ENCODE results near the gene KIAA0319L. TPM values are rescaled to one million over a fixed set of nuclear protein-coding genes. Genes with fewer than 3 reads are reported as not detected.
"Not testable (repeated sequence)": the region's sequence is repeated elsewhere in the genome, so short reads cannot be mapped to it uniquely, and the experiment has no call there.

The KIAA0319L gene
- total RNA-seq, 1 experiment from 2014 or later, result 72.0 TPM

- H3K4me2 ChIP-seq, result no peak overlapping the region
- intact Hi-C loops (cut with micrococcal nuclease; ENCODE audit: unreplicated experiment), result no loop called here
- CTCF ChIA-PET, result interaction anchor here (0.6 kb wide), 1 partner anchor 146 kb away, joined by 4 read pairs; no protein-coding TSS in a partner anchor
These were observed 28.1 kb upstream of the KIAA0319L start for GRCh38 chr1:35585281-35585680.

GRCh38 chr1:35581621-35582020 lies 24.4 kb upstream of the KIAA0319L start:
- H3K27me3 ChIP-seq (ENCODE audit: insufficient read depth, low read depth); H3F3A ChIP-seq (ENCODE audit: insufficient read depth, low read depth); H3K4me3 ChIP-seq; H2AFZ ChIP-seq; DNase-seq; POLR2A ChIA-PET (ENCODE audit: unreplicated experiment); H3K4me2 ChIP-seq; H3K9me2 ChIP-seq (ENCODE audit: insufficient read depth); H3K79me2 ChIP-seq (ENCODE audit: low read depth); H3K9me3 ChIP-seq (ENCODE audit: insufficient read depth, low read depth); CTCF ChIA-PET; intact Hi-C loops (cut with micrococcal nuclease; ENCODE audit: unreplicated experiment); BruUV-seq (replicated peaks); H3K4me1 ChIP-seq (replicated peaks; ENCODE audit: insufficient read depth); H3K27ac ChIP-seq; H4K20me1 ChIP-seq (ENCODE audit: insufficient read depth); H3K36me3 ChIP-seq (ENCODE audit: low read depth): not testable (repeated sequence)

More at GRCh38 chr1:35585281-35585680, 28.1 kb upstream of the KIAA0319L start:
- no peak overlapping the region for H3K4me3 ChIP-seq
- no peaks in the 10 kb centered on the region for H3K4me1 ChIP-seq (replicated peaks; ENCODE audit: insufficient read depth)
- POLR2A ChIA-PET (ENCODE audit: unreplicated experiment), result interaction anchor here (0.6 kb wide), 2 partner anchors 11 to 27 kb away, joined by 9 to 11 read pairs; no protein-coding TSS in a partner anchor
- H3K79me2 ChIP-seq (ENCODE audit: low read depth), result no peaks in the 10 kb centered on the region
- H2AFZ ChIP-seq, result no peak overlapping the region
- H4K20me1 ChIP-seq (ENCODE audit: insufficient read depth), result no peaks in the 10 kb centered on the region
- no peaks in the 10 kb centered on the region for H3K9me3 ChIP-seq (ENCODE audit: insufficient read depth, low read depth)
- no peak for DNase-seq
- H3F3A ChIP-seq (ENCODE audit: insufficient read depth, low read depth), result no peaks in the 10 kb centered on the region
- no peak for TF ChIP-seq EZH2 (IDR thresholded peaks at IDR 0.05; ENCODE audit: low read depth)
- no peak for TF ChIP-seq CTCF (conservative IDR thresholded peaks at IDR 0.05)
- H3K9me2 ChIP-seq (ENCODE audit: insufficient read depth), result no peaks in the 10 kb centered on the region
- H3K27ac ChIP-seq, result no peak overlapping the region
- BruUV-seq (replicated peaks), result no TSS peak
- H3K27me3 ChIP-seq (ENCODE audit: insufficient read depth, low read depth), result no peaks in the 10 kb centered on the region
- H3K36me3 ChIP-seq (ENCODE audit: low read depth), result no peaks in the 10 kb centered on the region

- no TSS peak for BruUV-seq (replicated peaks)
- H3K4me1 ChIP-seq (replicated peaks; ENCODE audit: insufficient read depth), result no peaks in the 10 kb centered on the region
- no peak overlapping the region for H2AFZ ChIP-seq
- no peak for DNase-seq
- no peaks in the 10 kb centered on the region for H3K27me3 ChIP-seq (ENCODE audit: insufficient read depth, low read depth)
- TF ChIP-seq EZH2 (IDR thresholded peaks at IDR 0.05; ENCODE audit: low read depth) (no peak), CTCF (conservative IDR thresholded peaks at IDR 0.05) (no peak)
- H3K79me2 ChIP-seq (ENCODE audit: low read depth), result no peaks in the 10 kb centered on the region
- ChIA-PET POLR2A (ENCODE audit: unreplicated experiment) (no interaction called here), CTCF (no interaction called here)
- H3K36me3 ChIP-seq (ENCODE audit: low read depth), result no peaks in the 10 kb centered on the region
- H3K9me2 ChIP-seq (ENCODE audit: insufficient read depth), result no peaks in the 10 kb centered on the region
- no peaks in the 10 kb centered on the region for H3K9me3 ChIP-seq (ENCODE audit: insufficient read depth, low read depth)
- no peaks in the 10 kb centered on the region for H3F3A ChIP-seq (ENCODE audit: insufficient read depth, low read depth)
- no peak overlapping the region for H3K27ac ChIP-seq
- intact Hi-C loops (cut with micrococcal nuclease; ENCODE audit: unreplicated experiment), result no loop called here
- no peak overlapping the region for H3K4me3 ChIP-seq
- no peaks in the 10 kb centered on the region for H4K20me1 ChIP-seq (ENCODE audit: insufficient read depth)
- H3K4me2 ChIP-seq, result no peak overlapping the region
These were observed 23.8 kb upstream of the KIAA0319L start for GRCh38 chr1:35580949-35581388.
